ENCODE results near the gene GFOD1.

Gene GFOD1

GRCh38 chr6:13338038-13338437 lies 149.4 kb downstream of the GFOD1 start:
- no peak for TF ChIP-seq CTCF (IDR thresholded peaks at IDR 0.05; ENCODE audit: low read depth, low read length)
- DNase-seq (ENCODE audit: extremely low read depth, low read depth), result no peak

GRCh38 chr6:13336553-13336952 lies 150.8 kb downstream of the GFOD1 start:
- peak; percentile 90 for TF ChIP-seq CTCF (IDR thresholded peaks at IDR 0.05; ENCODE audit: low read depth, low read length)
- peak; percentile 93 for DNase-seq (ENCODE audit: extremely low read depth, low read depth)

- no peak for DNase-seq (ENCODE audit: extremely low read depth, low read depth)
- TF ChIP-seq CTCF (IDR thresholded peaks at IDR 0.05; ENCODE audit: low read depth, low read length), result no peak
Observed at GRCh38 chr6:13334953-13335352, 152.4 kb downstream of the GFOD1 start.

- TF ChIP-seq CTCF (IDR thresholded peaks at IDR 0.05; ENCODE audit: low read depth, low read length), result no peak
- DNase-seq (ENCODE audit: extremely low read depth, low read depth), result no peak
Observed at GRCh38 chr6:13332349-13332706, 155.1 kb downstream of the GFOD1 start.

GRCh38 chr6:13331516-13332348 lies 155.7 kb downstream of the GFOD1 start:
- peak; percentile 61 for TF ChIP-seq CTCF (IDR thresholded peaks at IDR 0.05; ENCODE audit: low read depth, low read length)
- DNase-seq (ENCODE audit: extremely low read depth, low read depth), result no peak

GRCh38 chr6:13328875-13329183 lies 158.6 kb downstream of the GFOD1 start:
- TF ChIP-seq CTCF (IDR thresholded peaks at IDR 0.05; ENCODE audit: low read depth, low read length), result no peak
- DNase-seq (ENCODE audit: extremely low read depth, low read depth), result no peak

GRCh38 chr6:13328076-13328874 lies 159.1 kb downstream of the GFOD1 start, which contains the start of gene TBC1D7:
TSS of gene TBC1D7 (minus strand) at chr6:13328537. CDS start at chr6:13326898, 1,639 bp downstream.
- DNase-seq (ENCODE audit: extremely low read depth, low read depth), result peak; percentile 83
- TF ChIP-seq CTCF (IDR thresholded peaks at IDR 0.05; ENCODE audit: low read depth, low read length), result peak; percentile 18
